SHP77 treated with DMSO at 0.1 percent for 48 hours (cell line): ENCODE measurements around the gene TRAPPC11.

Experiments used
- DNase-seq: peaks from one replicate; lab custom pipeline; 2025; lab: John Stamatoyannopoulos, UW

The TRAPPC11 gene

GRCh38 chr4:183758061-183758757, 99.1 kb downstream of the TRAPPC11 start:
- DNase-seq = no peak

- no peak for DNase-seq
Measured at GRCh38 chr4:183758758-183759447, 99.8 kb downstream of the TRAPPC11 start.

GRCh38 chr4:183760326-183760725, 101.2 kb downstream of the TRAPPC11 start:
- no peak for DNase-seq
